Neural crest cell (in vitro differentiated cells): ENCODE data around the gene ELF2. TPM values are rescaled to one million over a fixed set of nuclear protein-coding genes. Genes with fewer than 3 reads are reported as not detected.
A peak's percentile ranks its signal among the peaks of the same experiment; 100 is the strongest.

Experiments used
- DNase-seq: peaks from one replicate; pipeline ENCODE4 v3.0.0; 2021; ENCODE audit warnings: low read depth, mixed read lengths, low spot score
- H3K27ac Mint-ChIP-seq: one replicate; pipeline ENCODE4 v1.8.0; 2021; ENCODE audit warnings: mild to moderate bottlenecking, mixed read lengths; ENCODE audit not compliant: unreplicated experiment
- H3K27me3 Mint-ChIP-seq: 2 replicates; pipeline ENCODE4 v1.8.0; 2021; ENCODE audit warnings: low read depth, mild to moderate bottlenecking, mixed read lengths
- H3K36me3 Mint-ChIP-seq: 2 replicates; pipeline ENCODE4 v1.8.0; 2021; ENCODE audit warnings: low read depth, mild to moderate bottlenecking, mixed read lengths
- H3K4me1 Mint-ChIP-seq: 2 replicates; pipeline ENCODE4 v1.8.0; 2021; ENCODE audit warnings: mixed read lengths
- H3K4me3 Mint-ChIP-seq: one replicate; pipeline ENCODE4 v1.8.0; 2021; ENCODE audit warnings: mild to moderate bottlenecking, mixed read lengths
- H3K9me3 Mint-ChIP-seq: 2 replicates; pipeline ENCODE4 v1.8.0; 2021; ENCODE audit warnings: mixed read lengths
- total RNA-seq: library from RNA; stranded (reverse); gene quantifications from 2 replicates; pipeline ENCODE4 v1.2.1, GENCODE V29; 2021
- TF ChIP-seq, protein P1 (sequence below): fragments of 200-600 bp; sonication (generic); conservative IDR thresholded peaks from 2 replicates; pipeline ENCODE4 v1.5.0; 2021; ENCODE audit warnings: antibody characterized with exemption, mild to moderate bottlenecking

Gene ELF2
- total RNA-seq, 1 donor from 2014 or later: 39.4 TPM

DNA sequence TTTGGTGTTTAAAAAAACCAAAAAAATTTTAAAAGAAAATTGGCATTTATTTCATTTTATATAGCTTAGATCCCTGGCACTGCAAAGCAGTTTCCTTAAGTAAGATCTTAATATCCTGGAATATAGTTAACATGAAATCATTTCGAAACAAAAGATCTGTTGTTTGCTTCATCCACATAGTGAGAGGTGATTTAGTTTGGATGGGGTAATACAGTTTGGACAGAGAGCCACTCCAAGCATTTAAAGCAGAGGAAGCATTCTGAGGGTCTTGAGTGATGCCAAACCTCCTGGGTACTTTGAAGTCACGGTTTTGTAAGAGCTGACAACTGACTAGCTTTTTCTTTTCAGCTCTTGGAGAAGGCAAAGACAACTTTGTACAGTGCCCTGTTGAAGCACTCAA lies 132.7 kb downstream of the ELF2 start:
- Mint-ChIP-seq H3K27ac (no peak overlapping the region), H3K27me3 (no peaks in the 10 kb centered on the region), H3K4me1 (no peaks in the 10 kb centered on the region), H3K36me3 (peaks cover 29% of the 10 kb centered on the region), H3K9me3 (no peaks in the 10 kb centered on the region), H3K4me3 (no peak overlapping the region)
- no peak for DNase-seq
- TF ChIP-seq, protein P1, sequence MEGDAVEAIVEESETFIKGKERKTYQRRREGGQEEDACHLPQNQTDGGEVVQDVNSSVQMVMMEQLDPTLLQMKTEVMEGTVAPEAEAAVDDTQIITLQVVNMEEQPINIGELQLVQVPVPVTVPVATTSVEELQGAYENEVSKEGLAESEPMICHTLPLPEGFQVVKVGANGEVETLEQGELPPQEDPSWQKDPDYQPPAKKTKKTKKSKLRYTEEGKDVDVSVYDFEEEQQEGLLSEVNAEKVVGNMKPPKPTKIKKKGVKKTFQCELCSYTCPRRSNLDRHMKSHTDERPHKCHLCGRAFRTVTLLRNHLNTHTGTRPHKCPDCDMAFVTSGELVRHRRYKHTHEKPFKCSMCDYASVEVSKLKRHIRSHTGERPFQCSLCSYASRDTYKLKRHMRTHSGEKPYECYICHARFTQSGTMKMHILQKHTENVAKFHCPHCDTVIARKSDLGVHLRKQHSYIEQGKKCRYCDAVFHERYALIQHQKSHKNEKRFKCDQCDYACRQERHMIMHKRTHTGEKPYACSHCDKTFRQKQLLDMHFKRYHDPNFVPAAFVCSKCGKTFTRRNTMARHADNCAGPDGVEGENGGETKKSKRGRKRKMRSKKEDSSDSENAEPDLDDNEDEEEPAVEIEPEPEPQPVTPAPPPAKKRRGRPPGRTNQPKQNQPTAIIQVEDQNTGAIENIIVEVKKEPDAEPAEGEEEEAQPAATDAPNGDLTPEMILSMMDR: no peak

DNA sequence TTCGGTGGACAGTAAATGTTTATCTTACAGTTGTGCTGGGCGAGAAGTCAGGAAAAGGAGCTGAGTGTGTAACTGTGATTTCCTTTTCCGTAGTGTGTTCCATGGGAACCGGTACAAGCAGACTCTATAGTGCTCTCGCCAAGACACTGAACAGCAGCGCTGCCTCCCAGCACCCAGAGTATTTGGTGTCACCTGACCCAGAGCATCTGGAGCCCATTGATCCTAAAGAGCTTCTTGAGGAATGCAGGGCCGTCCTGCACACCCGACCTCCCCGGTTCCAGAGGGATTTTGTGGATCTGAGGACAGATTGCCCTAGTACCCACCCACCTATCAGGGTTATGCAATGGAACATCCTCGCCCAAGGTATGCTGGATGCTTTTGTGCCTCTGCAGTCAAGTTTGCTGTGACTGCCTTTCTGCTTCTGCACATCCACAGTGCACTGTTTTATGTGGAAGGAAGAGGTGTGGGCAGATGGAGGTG lies 134.0 kb downstream of the ELF2 start:
- Mint-ChIP-seq H3K27me3 (no peaks in the 10 kb centered on the region), H3K9me3 (no peaks in the 10 kb centered on the region), H3K27ac (peak overlapping the region; percentile 43), H3K36me3 (peaks cover 25% of the 10 kb centered on the region), H3K4me1 (no peaks in the 10 kb centered on the region), H3K4me3 (no peak overlapping the region)
- DNase-seq: no peak
- TF ChIP-seq, protein P1: no peak

DNA sequence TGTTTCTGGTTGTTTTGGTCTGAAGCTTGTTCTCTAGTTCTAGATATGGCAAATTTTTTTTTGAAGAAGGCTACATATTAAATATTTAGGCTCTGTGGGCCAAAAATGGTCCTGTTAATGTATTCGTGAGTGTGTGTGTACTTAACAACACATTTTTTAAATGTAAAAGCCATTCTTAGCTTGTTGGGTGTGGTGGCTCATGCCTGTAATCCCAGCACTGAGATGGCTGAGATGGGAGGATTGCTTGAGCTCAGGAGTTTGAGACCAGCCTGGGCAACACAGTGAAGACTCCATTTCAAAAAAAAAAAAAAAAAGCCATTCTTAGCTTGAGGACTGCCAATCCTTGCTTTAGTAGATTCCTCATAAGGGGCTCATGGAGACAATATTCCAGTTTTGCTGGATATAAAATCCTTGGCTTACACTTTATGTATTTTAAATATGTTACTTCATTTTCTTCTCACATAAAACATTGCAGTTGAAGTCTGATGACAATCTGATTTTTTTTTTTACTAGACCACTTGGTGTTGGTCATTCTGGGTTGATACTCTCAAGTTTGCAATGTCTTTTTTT lies 138.1 kb downstream of the ELF2 start:
- no peak overlapping the region for H3K27ac Mint-ChIP-seq
- no peaks in the 10 kb centered on the region for H3K27me3 Mint-ChIP-seq
- no peak overlapping the region for H3K4me3 Mint-ChIP-seq
- TF ChIP-seq, protein P1: no peak
- H3K9me3 Mint-ChIP-seq: no peaks in the 10 kb centered on the region
- no peak for DNase-seq
- H3K4me1 Mint-ChIP-seq: no peaks in the 10 kb centered on the region
- peaks cover 12% of the 10 kb centered on the region for H3K36me3 Mint-ChIP-seq

DNA sequence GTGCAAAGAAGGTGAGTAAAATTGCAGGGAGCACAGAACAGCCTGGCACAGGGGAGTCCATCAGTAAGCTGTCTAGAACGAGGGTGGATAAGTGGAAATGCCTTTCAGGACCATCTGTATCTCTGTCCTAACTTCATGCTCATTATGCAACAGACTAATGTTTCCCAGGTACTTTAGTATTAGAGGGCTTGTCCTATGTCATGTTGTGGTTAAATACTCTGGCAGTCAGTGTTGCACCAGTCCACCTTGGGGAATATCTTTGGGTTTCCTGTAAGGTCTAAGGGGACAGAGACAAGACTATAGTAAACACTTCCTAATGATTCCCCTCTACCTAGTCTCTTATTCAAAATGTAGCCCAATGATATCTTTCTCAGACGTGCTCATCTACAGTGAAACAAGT lies 140.1 kb downstream of the ELF2 start:
- no peak overlapping the region for H3K4me3 Mint-ChIP-seq
- TF ChIP-seq, protein P1: no peak
- H3K9me3 Mint-ChIP-seq: no peaks in the 10 kb centered on the region
- no peaks in the 10 kb centered on the region for H3K4me1 Mint-ChIP-seq
- H3K27me3 Mint-ChIP-seq: no peaks in the 10 kb centered on the region
- DNase-seq: no peak
- H3K27ac Mint-ChIP-seq: no peak overlapping the region
- H3K36me3 Mint-ChIP-seq: peaks cover 7% of the 10 kb centered on the region

DNA sequence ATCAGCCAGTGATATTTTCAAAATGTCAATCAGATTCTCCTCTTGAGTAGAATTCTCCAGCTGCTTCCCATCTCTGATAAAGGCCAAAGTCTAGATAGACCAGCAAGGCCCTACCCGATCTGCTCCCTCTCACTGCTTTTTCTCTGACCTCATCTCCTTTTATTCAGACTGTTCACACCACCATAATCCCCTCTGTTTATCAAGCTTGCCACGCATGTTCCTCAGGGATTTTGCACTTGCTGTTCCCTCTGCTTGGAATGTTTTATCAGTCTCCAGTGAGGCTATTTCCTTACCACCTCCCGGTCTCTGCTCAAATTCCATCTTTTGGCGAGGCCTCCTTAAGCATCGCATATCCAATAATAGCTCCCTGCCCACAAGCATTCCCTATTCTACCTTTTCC lies 141.4 kb downstream of the ELF2 start:
- Mint-ChIP-seq H3K9me3 (no peaks in the 10 kb centered on the region), H3K27ac (no peak overlapping the region), H3K36me3 (peaks cover 5% of the 10 kb centered on the region), H3K27me3 (no peaks in the 10 kb centered on the region), H3K4me1 (peaks cover 3% of the 10 kb centered on the region), H3K4me3 (no peak overlapping the region)
- no peak for DNase-seq
- TF ChIP-seq, protein P1: no peak
